GM12801 (cell line): ENCODE results near the gene RNF166.

Experiments
- TF ChIP-seq, protein P1 (sequence below): IDR thresholded peaks from one replicate; pipeline ENCODE4 v1.5.1; 2011; ENCODE audit warnings: control low read depth; ENCODE audit not compliant: insufficient read length; ENCODE audit errors: extremely low read depth

RNF166 gene

DNA sequence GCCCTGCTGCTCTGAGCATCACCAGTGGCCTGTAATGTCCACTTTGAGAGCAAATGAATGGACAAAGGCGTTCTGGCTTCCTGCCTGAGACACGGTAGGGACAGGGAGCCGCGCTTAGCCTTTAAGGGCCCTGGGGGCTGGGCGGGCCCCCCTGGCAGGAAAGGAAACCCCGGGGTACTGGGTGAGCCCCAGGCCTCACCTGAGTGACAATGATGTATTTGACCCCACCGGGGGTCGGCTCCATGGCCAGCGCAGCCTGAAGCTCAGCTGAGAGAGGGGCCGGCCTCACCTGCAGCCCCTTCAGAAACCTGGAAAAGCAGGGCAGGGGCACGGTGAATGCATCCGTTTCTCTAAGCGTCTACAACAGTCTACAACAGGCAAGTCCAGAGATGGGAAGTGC is 53.1 kb downstream of the RNF166 start:
- TF ChIP-seq, protein P1, sequence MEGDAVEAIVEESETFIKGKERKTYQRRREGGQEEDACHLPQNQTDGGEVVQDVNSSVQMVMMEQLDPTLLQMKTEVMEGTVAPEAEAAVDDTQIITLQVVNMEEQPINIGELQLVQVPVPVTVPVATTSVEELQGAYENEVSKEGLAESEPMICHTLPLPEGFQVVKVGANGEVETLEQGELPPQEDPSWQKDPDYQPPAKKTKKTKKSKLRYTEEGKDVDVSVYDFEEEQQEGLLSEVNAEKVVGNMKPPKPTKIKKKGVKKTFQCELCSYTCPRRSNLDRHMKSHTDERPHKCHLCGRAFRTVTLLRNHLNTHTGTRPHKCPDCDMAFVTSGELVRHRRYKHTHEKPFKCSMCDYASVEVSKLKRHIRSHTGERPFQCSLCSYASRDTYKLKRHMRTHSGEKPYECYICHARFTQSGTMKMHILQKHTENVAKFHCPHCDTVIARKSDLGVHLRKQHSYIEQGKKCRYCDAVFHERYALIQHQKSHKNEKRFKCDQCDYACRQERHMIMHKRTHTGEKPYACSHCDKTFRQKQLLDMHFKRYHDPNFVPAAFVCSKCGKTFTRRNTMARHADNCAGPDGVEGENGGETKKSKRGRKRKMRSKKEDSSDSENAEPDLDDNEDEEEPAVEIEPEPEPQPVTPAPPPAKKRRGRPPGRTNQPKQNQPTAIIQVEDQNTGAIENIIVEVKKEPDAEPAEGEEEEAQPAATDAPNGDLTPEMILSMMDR: no peak

DNA sequence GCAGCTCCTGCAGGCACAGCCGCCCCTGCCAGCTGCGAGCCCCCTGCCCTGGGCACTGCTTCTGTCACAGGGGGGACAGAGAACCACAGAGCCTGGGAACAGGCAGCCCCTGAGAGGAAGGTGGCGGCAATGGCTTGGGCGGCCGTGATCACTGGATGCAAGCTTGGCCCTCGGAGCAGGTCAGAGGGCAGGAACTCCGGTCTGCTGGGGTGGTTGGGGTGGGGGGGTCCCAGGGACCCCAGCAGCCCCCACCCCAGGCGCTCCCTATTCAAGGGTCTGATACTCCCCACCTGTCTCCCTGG is 53.5 kb downstream of the RNF166 start:
- TF ChIP-seq, protein P1: no peak

DNA sequence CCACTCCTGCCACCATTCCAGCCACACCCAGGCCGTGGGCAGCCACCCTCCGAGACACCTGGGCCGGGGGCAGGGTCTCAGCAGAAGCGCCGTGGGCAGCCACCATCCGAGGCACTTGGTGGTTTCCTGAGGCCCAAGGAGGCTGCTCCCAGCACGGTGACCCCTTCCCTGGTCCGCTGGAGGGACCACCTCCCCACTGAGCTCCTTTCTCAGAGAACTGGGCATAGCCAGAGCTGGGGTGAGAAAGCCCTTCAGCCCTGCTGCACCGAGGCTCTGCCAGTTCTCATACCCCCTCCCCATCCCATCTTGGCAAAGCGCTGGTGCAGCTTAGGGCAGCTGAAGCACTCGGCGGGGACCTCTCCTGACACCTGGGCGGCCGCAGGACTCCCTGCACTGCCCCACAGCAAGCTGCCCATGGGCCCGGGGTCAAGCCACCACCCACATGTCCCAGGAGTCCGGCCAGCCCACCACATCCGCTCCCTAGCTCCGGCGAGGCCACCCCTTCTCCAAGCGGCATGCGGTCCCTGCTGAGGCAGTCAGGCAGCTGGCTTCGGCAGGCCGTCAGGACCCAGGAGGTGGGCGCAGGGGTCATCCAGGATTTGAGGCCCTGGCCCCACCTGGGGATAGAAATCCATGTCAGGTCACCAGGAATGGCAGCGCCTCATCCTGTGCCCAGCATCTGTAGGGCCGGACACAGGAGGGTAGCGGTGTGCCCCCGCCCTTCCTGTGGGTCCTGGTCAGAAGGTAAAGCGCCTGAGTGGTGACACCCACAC is 54.0 kb downstream of the RNF166 start:
- TF ChIP-seq, protein P1: no peak

DNA sequence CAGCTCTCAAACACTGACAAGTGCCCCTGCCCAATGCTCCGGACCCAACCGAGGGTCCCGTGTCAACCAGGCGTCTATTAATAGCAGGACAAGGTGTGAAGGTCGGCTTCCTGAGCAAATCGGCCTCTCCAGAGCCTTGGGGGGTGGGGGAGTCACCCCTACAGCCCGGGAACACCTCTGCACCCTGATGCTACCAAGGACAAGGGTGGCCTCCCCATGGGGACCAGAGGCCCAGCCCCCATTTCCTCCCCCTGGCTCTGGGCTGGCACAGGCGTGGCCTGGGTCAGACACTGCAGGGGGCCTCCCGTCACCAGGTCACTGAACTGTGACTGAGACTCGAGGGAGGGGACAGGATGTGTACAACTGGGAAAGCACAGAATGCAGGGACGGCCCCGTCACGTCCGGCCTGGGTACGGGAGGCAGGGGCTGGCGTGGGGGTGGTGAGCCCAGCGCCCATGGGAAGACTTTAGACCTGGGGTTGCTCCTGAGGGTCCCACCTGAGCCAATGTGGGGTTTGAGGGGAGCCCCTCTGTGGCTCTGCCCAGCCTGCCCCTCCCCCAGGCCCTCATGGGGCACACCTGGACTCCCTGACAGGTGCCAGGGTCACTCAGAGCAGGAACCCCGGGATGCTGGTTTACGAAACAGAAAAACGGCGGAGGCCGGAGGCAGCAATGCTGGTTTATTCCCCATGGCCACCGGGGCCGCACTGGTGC is 54.8 kb downstream of the RNF166 start:
- TF ChIP-seq, protein P1: no peak

DNA sequence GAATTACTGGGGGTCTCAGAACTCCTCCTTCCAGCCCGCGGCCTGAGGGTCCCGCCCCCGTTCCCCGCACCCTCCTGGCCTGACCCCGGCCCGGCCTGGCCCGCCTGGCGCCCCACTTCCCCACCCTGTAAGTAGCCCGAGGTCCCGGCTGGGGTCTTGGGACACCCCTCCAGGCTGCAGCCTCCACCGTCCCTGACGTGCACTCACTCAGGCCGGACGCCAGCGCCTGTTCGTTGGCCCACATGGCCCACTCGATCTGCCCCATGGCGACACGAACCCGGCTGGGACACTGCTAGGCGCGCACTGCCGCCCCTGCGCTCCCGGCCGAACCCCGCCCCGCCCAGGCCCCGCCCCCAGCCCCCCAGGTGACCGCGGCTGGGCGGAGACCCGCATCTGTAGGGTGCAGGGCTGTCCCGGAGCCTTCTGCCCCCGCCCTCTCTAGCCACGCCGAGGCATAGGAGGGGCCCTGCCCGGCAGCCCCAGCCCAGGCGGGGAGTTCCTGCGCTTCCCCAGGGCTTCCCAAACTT is 55.4 kb downstream of the RNF166 start, which contains the start of gene CYBA:
CYBA (minus strand) TSS at position 305 of the 527 bp plus-strand sequence; CDS start at position 265, 40 bp downstream.
- TF ChIP-seq, protein P1: no peak

DNA sequence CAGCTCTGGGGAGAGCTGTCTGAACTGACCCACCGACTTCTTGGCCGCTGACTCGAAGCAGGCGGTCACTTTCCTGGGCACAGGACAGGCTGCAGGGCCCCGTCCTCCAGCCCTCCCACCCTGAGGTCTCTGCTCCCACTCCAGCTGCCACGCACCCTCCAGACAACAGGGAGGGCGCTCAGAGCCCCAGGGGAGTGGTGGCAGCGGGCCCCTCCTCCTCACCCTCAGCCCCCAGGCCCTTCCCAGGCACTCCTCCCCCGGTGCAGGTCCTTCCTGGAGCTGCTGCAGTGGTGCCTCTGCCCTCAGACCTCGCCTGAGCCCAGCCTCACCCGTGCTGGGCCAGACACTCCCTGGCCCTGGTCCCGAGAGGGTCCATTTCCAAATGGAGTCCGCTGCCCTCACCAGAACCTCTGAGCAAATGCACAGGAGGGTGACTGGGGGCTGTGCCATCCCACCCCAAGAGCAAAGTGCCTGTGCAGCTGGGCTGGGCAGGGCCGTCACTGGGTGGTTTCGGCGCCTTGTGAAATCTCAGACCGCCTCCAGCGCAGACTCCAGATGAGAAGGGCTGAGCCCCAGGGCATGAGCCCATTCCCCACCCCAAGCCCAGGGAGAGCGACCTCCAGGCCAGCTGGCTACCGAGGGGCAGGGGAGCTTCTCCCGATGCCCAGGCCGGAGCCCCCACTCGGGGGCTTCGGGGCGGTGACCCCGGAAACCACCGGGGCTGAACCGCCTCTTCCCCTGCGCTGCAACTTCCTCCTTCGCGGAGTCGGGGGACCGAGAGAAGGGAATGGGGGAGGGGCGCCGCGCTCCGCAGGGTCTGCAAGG is 56.1 kb downstream of the RNF166 start:
- TF ChIP-seq, protein P1: no peak
